Stimulated activated CD4-positive, alpha-beta T cell treated with anti-CD3 and anti-CD28 coated beads, Interleukin-1b, Interleukin-23, amount 100 ng/mL, for 48 hours (primary cell): Measurements from ENCODE around the gene KIAA1958.
"Not testable (repeated sequence)": the region's sequence is repeated elsewhere in the genome, so short reads cannot be mapped to it uniquely, and the experiment has no call there.

Experiments
- DNase-seq: peaks from one replicate; pipeline ENCODE4 v3.0.0-alpha.2; 2020

KIAA1958 gene

GRCh38 chr9:112556497-112557442 is 70.1 kb downstream of the KIAA1958 start:
- DNase-seq: no peak

DNA sequence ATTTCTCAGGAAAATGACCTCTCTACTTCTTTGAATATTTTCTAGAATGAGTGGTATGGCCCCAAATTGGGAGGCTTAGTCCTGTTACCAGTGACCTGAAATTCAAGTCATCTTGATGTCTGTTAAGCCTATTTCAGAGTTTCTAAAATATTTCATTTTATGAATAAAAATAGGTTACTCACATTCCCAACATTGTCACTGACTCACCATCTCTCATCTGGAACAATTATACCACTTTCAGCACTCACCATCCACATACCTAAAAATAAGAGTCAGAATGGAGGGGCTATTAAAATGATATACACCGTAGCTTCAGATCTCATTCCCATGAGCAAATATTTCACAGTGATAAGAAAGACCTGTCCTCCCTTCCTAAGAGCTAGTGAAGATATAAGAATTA is 71.8 kb downstream of the KIAA1958 start:
- no peak for DNase-seq

DNA sequence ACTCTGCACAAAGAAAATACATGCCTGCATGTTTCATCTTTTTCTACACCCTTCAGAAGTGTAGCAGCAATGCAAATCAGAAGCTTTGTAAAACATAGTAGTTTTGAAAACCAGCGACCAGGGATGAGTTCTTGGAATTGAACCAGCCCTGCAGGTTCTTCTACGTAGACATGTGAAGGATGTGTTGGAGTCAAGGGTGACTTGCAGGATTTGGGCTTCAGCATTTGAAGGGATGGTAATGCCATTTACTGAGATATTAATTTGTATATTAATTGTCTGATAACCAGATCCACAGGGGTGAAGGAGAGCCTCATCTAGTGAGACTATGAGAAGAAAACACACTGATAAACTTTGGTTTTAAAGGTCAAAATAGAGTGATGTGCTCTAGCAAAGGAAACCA is 72.4 kb downstream of the KIAA1958 start:
- no peak for DNase-seq

GRCh38 chr9:112559629-112560413 is 73.2 kb downstream of the KIAA1958 start:
- no peak for DNase-seq

DNA sequence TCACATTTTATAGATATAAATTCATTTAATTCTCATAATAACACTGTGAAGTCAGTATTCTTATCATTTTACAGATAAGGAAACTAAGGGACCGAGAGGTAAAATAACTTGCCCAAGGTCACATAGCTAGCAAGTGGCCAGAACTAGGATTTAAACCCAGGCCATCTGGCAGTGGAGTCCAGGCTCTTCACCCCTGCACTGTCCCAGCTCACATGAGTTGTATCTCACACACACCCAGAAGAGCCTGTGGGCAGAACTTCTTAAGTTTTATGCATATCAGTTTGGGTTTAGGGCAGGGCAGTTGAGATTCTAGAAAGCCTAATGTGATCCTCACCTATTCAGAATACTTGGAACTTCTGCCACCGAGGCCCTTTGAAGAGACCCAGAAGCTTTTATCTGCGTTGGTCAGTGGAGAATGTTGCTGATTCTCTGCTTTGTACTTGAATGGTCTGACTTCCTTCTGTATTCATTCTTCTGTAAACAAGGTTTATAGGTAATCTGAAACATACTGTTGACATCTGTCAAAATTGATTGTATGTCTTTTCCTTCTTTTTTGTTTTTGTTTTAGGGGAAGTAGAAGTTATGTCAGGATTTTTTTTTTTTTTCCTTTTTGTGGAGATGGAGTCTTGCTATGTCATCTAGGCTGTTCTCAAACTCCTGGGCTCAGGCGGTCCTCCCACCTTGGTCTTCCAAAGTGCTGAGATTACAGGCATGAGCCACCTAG is 75.8 kb downstream of the KIAA1958 start:
- no peak for DNase-seq

DNA sequence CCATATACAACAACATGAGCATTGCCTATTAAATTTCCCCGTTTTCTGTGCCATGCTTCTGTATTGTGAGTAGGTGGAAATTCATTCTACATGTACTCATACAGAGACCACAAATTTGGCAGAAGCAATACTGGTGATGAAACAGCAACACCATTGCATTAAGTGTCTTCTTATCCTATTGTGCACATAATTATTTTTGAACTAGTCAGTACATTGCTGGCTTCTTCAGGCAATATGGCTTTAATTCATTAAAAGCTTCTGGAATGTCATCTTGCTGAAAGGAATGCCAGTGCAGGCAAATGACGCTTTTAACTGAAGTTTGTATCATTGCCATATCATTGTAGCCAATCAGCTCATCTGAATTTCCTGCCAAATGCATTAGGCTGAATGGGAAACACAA is 82.6 kb downstream of the KIAA1958 start:
- no peak for DNase-seq

DNA sequence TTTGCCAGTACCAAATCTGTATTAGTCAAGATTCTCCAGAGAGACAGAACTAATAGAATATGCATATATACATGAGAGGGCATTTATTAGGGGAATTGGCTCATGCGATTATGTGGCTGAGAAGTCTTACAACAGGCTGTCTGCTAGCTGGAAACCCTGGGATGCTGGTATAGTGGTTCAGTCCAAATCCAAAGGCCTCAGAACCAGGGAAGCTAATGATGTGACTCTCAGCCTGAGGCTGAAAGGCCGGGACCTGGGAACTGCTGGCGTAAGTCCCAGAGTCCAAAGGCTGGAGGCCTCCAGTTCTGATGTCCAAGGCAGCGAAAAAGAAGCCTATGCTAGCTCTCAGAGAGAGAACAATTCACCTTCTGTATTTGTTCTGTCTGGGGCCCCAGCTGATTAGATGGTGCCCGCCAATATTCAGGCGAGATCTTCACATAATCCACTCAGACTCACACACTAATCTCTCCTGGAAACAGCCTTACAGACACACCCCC is 84.1 kb downstream of the KIAA1958 start:
- DNase-seq: no peak

- no peak for DNase-seq
Observed at GRCh38 chr9:112571624-112572355, 85.2 kb downstream of the KIAA1958 start.

GRCh38 chr9:112572416-112572815 is 85.8 kb downstream of the KIAA1958 start:
- DNase-seq: no peak

GRCh38 chr9:112574008-112574407 is 87.4 kb downstream of the KIAA1958 start:
- no peak for DNase-seq

- DNase-seq: no peak
Observed at GRCh38 chr9:112575107-112575506, 88.5 kb downstream of the KIAA1958 start.

DNA sequence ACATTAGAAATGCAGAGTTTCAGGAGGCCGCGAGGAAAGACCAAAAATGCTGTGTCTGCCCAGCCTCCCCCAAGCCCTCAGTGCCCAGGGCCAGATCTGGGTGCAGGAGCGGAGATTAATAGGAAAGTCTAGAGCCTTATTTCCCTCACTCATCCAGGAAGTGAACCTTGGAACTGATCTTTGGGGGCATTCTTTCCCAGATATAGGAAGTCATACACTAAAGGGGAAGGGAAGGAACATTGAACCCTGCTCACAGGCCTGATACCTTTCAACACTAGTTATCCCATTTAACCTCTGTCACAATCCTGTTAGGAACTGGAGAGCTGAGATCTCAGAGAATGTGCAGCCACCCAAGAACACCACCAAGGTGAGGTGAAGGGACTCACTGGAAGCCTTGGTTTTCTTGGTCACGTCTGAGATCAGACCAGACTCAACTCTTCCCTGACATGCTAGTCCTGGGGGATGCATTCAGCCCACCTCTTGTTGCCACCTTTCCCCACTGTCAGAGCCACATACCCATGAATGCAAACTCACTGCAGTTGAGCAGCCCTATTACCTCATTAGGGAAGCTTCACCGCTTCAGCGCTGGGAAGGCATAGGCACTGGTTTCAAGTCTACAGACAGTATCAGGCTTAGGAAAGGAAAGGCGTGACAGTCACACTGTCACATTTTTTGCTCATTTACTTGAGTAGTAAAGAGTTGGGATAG is 95.0 kb downstream of the KIAA1958 start:
- DNase-seq: no peak

DNA sequence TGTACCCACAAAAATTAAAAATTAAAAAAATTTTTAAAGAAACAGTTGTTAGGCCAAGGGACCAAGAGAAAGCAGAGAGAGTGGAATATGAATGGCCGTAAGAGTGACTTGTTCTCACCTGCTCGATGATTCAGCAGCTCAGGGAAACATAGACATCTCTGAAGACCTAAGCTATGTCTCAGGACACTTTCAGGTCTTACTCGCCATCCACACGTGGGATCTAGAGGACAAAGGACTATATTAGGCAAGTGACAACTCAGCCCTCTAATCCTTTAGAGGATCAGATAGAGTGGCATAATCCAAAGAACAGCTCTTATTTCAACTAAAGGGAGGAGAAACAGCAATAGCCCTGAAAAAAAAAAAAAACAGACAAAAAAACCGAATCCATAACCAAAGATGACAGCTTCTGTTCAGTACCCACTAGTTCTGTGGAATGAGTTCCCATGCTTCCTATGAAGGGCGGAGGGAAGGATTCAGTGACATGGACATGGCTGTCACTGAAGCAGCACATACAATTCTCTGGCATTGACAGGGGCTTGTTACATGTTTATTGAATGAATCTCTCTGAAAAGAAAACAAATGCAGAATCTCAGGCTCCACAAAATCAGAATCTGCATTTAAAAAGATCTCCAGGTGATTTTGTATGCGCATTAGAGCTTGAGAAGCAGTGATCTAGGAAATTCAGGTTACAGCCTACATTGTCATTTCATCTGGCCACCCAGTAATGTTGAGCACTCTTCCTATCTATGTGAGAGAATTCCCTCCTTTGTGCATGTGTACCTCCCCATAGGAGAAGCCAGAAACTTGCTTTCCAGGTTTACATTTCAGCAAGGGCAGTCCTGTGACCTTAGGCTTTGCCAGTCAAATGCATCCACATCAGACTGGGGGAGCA is 96.0 kb downstream of the KIAA1958 start:
- DNase-seq: no peak

- no peak for DNase-seq
Observed at GRCh38 chr9:112586599-112587155, 100.0 kb downstream of the KIAA1958 start.

DNA sequence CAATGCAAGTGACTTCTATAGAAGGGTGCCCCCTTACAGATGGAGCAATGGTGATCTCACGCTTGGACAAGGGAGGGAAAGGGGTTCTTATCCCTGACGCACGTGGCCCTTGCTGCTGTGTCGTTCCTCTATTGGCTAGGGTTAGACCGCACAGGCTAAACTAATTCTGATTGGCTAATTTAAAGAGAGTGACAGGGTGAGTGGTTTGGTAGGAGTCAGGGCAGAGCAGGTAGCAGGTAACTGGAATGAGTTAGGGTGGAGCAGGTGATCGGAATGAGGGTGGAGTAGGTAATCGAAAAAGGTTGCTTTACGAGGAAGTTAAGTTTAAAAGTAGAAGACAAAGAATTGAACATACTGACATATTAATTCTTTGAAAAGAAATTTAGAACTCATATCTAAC is 105.2 kb downstream of the KIAA1958 start:
- not testable (repeated sequence) for DNase-seq

- no peak for DNase-seq
Observed at GRCh38 chr9:112599732-112600131, 113.1 kb downstream of the KIAA1958 start.

DNA sequence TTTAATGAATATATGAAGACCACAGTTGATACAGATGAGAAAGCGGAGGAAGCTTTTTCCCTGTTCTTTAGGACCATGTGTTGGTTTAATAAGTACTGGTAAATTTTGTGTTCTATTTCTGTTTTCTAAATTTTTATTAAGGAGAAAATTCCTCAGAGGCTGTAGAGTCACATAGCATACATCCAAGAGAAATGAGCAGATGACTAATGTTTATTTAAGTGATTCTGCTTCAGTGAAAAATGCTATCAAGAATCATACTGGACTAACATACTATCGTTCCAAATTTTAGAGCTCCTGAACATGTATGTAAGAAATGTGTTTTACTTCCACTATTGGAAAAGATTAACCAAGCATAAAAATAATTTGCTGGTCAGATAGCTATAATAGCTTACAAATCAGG is 115.0 kb downstream of the KIAA1958 start:
- DNase-seq: no peak

GRCh38 chr9:112604790-112605189 is 118.2 kb downstream of the KIAA1958 start:
- DNase-seq: no peak

GRCh38 chr9:112605518-112605917 is 118.9 kb downstream of the KIAA1958 start:
- DNase-seq: no peak
